Measurements from ENCODE around the gene ECM1. TPM values are rescaled to one million over a fixed set of nuclear protein-coding genes. Genes with fewer than 3 reads are reported as not detected.

Gene ECM1
- total RNA-seq, 1 experiment from 2014 or later = 1.4 TPM

- peaks cover 3% of the 10 kb centered on the region; the same call in 1 of the 2 replicates for H3K27me3 ChIP-seq (ENCODE audit: insufficient read depth, low read length)
- Mint-ChIP-seq H3K27me3 (ENCODE audit: low read depth) (peaks cover 38% of the 10 kb centered on the region), H3K36me3 (ENCODE audit: insufficient read depth in 1 of 3, low read depth in 3 of 3) (peaks cover 0 to 2% (median 0%) of the 10 kb centered on the region in 3 experiments; a peak in 2 of 7 replicates), H3K27ac (no peak overlapping the region), H3K4me3 (no peak overlapping the region), H3K9me3 (no peaks in the 10 kb centered on the region), H3K4me1 (peaks cover 6 to 15% of the 10 kb centered on the region in 2 experiments)
- H3K23ac ChIP-seq (ENCODE audit: insufficient read length, low read depth, low read length) = no peak overlapping the region
- H2BK15ac ChIP-seq (ENCODE audit: low read depth, low read length) = no peak overlapping the region
- no peak overlapping the region for H3T11ph ChIP-seq (ENCODE audit: low read length)
- no peaks in the 10 kb centered on the region for H3K9me3 ChIP-seq (ENCODE audit: control insufficient read depth, low read depth, low read length)
- no peak overlapping the region for H2AFZ ChIP-seq (ENCODE audit: low read length)
- peaks cover 10% of the 10 kb centered on the region for H3K23me2 ChIP-seq (ENCODE audit: insufficient read length, low read depth, low read length, poor library complexity, severe bottlenecking)
- H3K79me2 ChIP-seq (ENCODE audit: insufficient read depth, low read length) = no peaks in the 10 kb centered on the region
- no peak overlapping the region for H2BK12ac ChIP-seq (ENCODE audit: insufficient read length, low read depth, low read length)
- no peaks in the 10 kb centered on the region for H3K79me1 ChIP-seq (ENCODE audit: insufficient read depth, low read depth, low read length, poor library complexity, severe bottlenecking)
- H4K8ac ChIP-seq (replicated peaks; ENCODE audit: insufficient read length, low read depth, low read length) = no peak overlapping the region
- H4K20me1 ChIP-seq (ENCODE audit: control insufficient read depth, insufficient read depth, insufficient read length) = no peaks in the 10 kb centered on the region
- no CpG with 5 or more reads among the region's 16 CpGs for WGBS (ENCODE audit: extremely low coverage, insufficient read length, low lambda C conversion rate)
- TF ChIP-seq CTCF (conservative IDR thresholded peaks at IDR 0.05) = no peak
- H3K9ac ChIP-seq (ENCODE audit: extremely low read depth, insufficient read length, low read length) = no peak overlapping the region
- H2BK120ac ChIP-seq (ENCODE audit: low read depth, low read length, poor library complexity, severe bottlenecking) = no peak overlapping the region
- no peak overlapping the region for H4K5ac ChIP-seq (ENCODE audit: insufficient read length, low read depth, low read length)
- H3K56ac ChIP-seq (ENCODE audit: insufficient read length, low read depth, low read length) = no peak overlapping the region
- no peak overlapping the region for H3K18ac ChIP-seq (ENCODE audit: insufficient read length, low read depth, low read length)
- H4K91ac ChIP-seq (ENCODE audit: insufficient read length, low read depth, low read length) = no peak overlapping the region
- H3K4me1 ChIP-seq (ENCODE audit: insufficient read depth, low read length) = no peaks in the 10 kb centered on the region
- no peak overlapping the region for H2BK5ac ChIP-seq (ENCODE audit: insufficient read length, low read length)
- H3K4me2 ChIP-seq (ENCODE audit: insufficient read depth, insufficient read length, low read length) = no peak overlapping the region
- no peak overlapping the region for H3K27ac ChIP-seq (ENCODE audit: insufficient read length, low read depth, low read length)
- H3K14ac ChIP-seq (ENCODE audit: insufficient read depth, low read length) = no peak overlapping the region
- no peak overlapping the region for H2AK5ac ChIP-seq (ENCODE audit: insufficient read length, low read length)
- H3K4ac ChIP-seq (ENCODE audit: low read depth, low read length) = no peak overlapping the region
- H2BK20ac ChIP-seq (ENCODE audit: low read depth, low read length, poor library complexity, severe bottlenecking) = no peak overlapping the region
- DNase-seq = no peak
Measured at GRCh38 chr1:150546294-150546937, 38.5 kb downstream of the ECM1 start.

All from H9 (cell line).